K562 (cell line): ENCODE data around the gene OPRM1. TPM values are rescaled to one million over a fixed set of nuclear protein-coding genes. Genes with fewer than 3 reads are reported as not detected.

Source experiments
- ATAC-seq: fragments of 200-7000 bp; cut with Tn5 transposase; 3 replicates; pipeline ENCODE4 v1.9.1; 2020; ENCODE audit warnings: moderate library complexity
- BruUV-seq: library from RNA; stranded (reverse); fragments of 400-500 nt; replicated peaks from 2 replicates; lab custom pipeline; 2021; lab: Mats Ljungman, UMichigan
- CTCF ChIA-PET: fragments of 300-600 bp; formaldehyde crosslinking; extraction: SDS; loops from one replicate; lab custom pipeline; 2021; ENCODE audit warnings: low intra/inter-chr PET ratio; lab: Yijun Ruan, JAX
- POLR2A ChIA-PET: fragments of 300-600, 350-650 bp; sonication (Branson Sonifier 250); formaldehyde crosslinking; extraction: SDS; loops from one replicate; lab custom pipeline; 2021; ENCODE audit warnings: antibody characterized with exemption, inconsistent platforms; lab: Yijun Ruan, JAX
- DNase-seq, 4 experiments: peaks; one replicate each; pipeline versions ENCODE4 v3.0.0 to v3.0.0-alpha.2; 2011 to 2018; ENCODE audit warnings: low spot score in 3 of 4, mixed read lengths in 3 of 4; ENCODE audit errors: extremely low read depth in 1 of 4
- FAIRE-seq: peaks from 2 replicates; lab custom pipeline; 2011; peaks lifted over from hg19 to GRCh38; lab: Jason Lieb, UNC
- H2AFZ ChIP-seq: 2 replicates; pipeline ENCODE4 v1.6.0; 2011; ENCODE audit warnings: low read depth, low read length, control low read depth, inconsistent platforms
- H3K27ac ChIP-seq: fragments of 200-600 bp; 3 replicates; pipeline ENCODE4 v1.8.0; 2011; ENCODE audit warnings: low read depth, mild to moderate bottlenecking, control low read depth, inconsistent platforms, low read length, moderate library complexity, mixed read lengths; ENCODE audit errors: extremely low read depth
- H3K27me3 ChIP-seq, 2 experiments: fragments of 300-600 bp in 1 of 2; 2 replicates in 1 of 2; 3 replicates in 1 of 2; pipeline versions ENCODE4 v1.6.0 to v1.8.0; 2011; ENCODE audit warnings: inconsistent platforms in 2 of 2, low read length in 2 of 2, mild to moderate bottlenecking in 1 of 2, mixed read lengths in 1 of 2, moderate library complexity in 1 of 2; ENCODE audit not compliant: control insufficient read depth in 2 of 2, insufficient read depth in 2 of 2
- H3K36me3 ChIP-seq: fragments of 300-600 bp; 3 replicates; pipeline ENCODE4 v1.8.0; 2011; ENCODE audit warnings: mild to moderate bottlenecking, low read length, inconsistent platforms; ENCODE audit not compliant: control insufficient read depth, insufficient read depth
- H3K4me1 ChIP-seq, 2 experiments: fragments of 200-600 bp in 1 of 2; replicated peaks in 1 of 2; 2 replicates in 1 of 2; 3 replicates in 1 of 2; pipeline versions ENCODE4 v1.5.1 to v1.8.0; 2011; ENCODE audit warnings: inconsistent platforms in 2 of 2, low read length in 2 of 2, mild to moderate bottlenecking in 1 of 2, mixed read lengths in 1 of 2, moderate library complexity in 1 of 2; ENCODE audit not compliant: control insufficient read depth in 2 of 2, insufficient read depth in 2 of 2
- H3K4me2 ChIP-seq: 2 replicates; pipeline ENCODE4 v1.6.1; 2011; ENCODE audit warnings: low read length, control low read depth, inconsistent platforms, mixed read lengths; ENCODE audit not compliant: insufficient read depth
- H3K4me3 ChIP-seq: fragments of 200-600 bp; sonication (generic), shearing (Covaris generic); 2 replicates; pipeline ENCODE4 v1.5.1; 2016; ENCODE audit warnings: control low read depth, inconsistent platforms
- H3K79me2 ChIP-seq: fragments of 200-600 bp; 3 replicates; pipeline ENCODE4 v1.8.0; 2011; ENCODE audit warnings: low read length, inconsistent platforms; ENCODE audit not compliant: control insufficient read depth, insufficient read depth
- H3K9ac ChIP-seq, 2 experiments: 2 replicates each; pipeline versions ENCODE4 v1.6.0 to v1.6.1; 2011; ENCODE audit warnings: low read depth in 2 of 2, low read length in 2 of 2, control low read depth in 1 of 2, inconsistent platforms in 1 of 2, mild to moderate bottlenecking in 1 of 2, mixed read lengths in 1 of 2; ENCODE audit not compliant: insufficient read depth in 1 of 2
- H3K9me1 ChIP-seq: one replicate; pipeline ENCODE4 v1.6.0; 2011; ENCODE audit warnings: inconsistent platforms, mild to moderate bottlenecking, low read length, moderate library complexity; ENCODE audit not compliant: control insufficient read depth, insufficient read depth
- H3K9me3 ChIP-seq: replicated peaks from 2 replicates; pipeline ENCODE4 v1.5.1; 2011; ENCODE audit warnings: low read depth, low read length, inconsistent platforms; ENCODE audit not compliant: control insufficient read depth, insufficient read depth
- H4K20me1 ChIP-seq: replicated peaks from 2 replicates; pipeline ENCODE4 v1.6.1; 2011; ENCODE audit warnings: low read length, inconsistent platforms, mixed read lengths; ENCODE audit not compliant: control insufficient read depth, insufficient read depth
- ARID2 ChIP-seq: fragments of 450-650 bp; IDR thresholded peaks from 2 replicates; pipeline ENCODE4 v1.6.1; 2017; ENCODE audit warnings: antibody characterized with exemption, mild to moderate bottlenecking
- CXXC5 ChIP-seq: fragments of 250-450 bp; sonication (Bioruptor Pico); IDR thresholded peaks from 2 replicates; pipeline ENCODE4 v1.8.0; 2022; ENCODE audit warnings: inconsistent platforms, mild to moderate bottlenecking, moderate library complexity
- EHMT2 ChIP-seq: fragments of 450-650 bp; IDR thresholded peaks from 2 replicates; pipeline ENCODE4 v1.6.1; 2018; ENCODE audit warnings: antibody characterized with exemption
- FOXO4 ChIP-seq: fragments of 450-650 bp; formaldehyde crosslinking; IDR thresholded peaks from 2 replicates; pipeline ENCODE4 v1.4.0; 2020; ENCODE audit warnings: mild to moderate bottlenecking, moderate library complexity
- NCOA2 ChIP-seq, 2 experiments: fragments of 450-650 bp; IDR thresholded peaks; 2 replicates each; pipeline ENCODE4 v1.6.1; 2018; ENCODE audit warnings: mild to moderate bottlenecking in 2 of 2, moderate library complexity in 1 of 2; ENCODE audit not compliant: partially characterized antibody in 2 of 2
- PTBP1 ChIP-seq: fragments of 200-400 bp; formaldehyde crosslinking; IDR thresholded peaks from 2 replicates; pipeline ENCODE4 v1.6.1; 2017; ENCODE audit warnings: low read depth, low read length
- RHOXF2B ChIP-seq: fragments of 250-450 bp; sonication (Bioruptor Pico); conservative IDR thresholded peaks from 2 replicates; pipeline ENCODE4 v1.5.1; 2021
- SMAD2 ChIP-seq: fragments of 150-350 bp; IDR thresholded peaks from 2 replicates; pipeline ENCODE4 v1.6.1; 2014; ENCODE audit warnings: low read depth, mild to moderate bottlenecking, low read length
- TCF7L2 ChIP-seq: fragments of 150-350 bp; IDR thresholded peaks from 2 replicates; pipeline ENCODE4 v1.6.1; 2016; ENCODE audit warnings: low read depth, mild to moderate bottlenecking, low read length, moderate library complexity
- ZNF780A ChIP-seq: fragments of 250-450 bp; sonication (Bioruptor Pico); IDR thresholded peaks from 2 replicates; pipeline ENCODE4 v1.5.0; 2021; ENCODE audit warnings: mild to moderate bottlenecking
- WGBS: fragments of 100-300 bp; shearing (Covaris generic); methylation state at CpG from one replicate; pipeline ENCODE4 v1.1.6; 2016; ENCODE audit warnings: low coverage, mixed read lengths; ENCODE audit not compliant: insufficient coverage; ENCODE audit errors: missing lambda C conversion rate; 5-methylcytosine and 5-hydroxymethylcytosine counted together
- in situ Hi-C: fragments of 300-500 bp; cut with MboI; formaldehyde crosslinking; loops from 4 replicates; pipeline ENCODE4 v1.15.0; 2018; ENCODE audit warnings: inconsistent platforms, mixed read lengths
- intact Hi-C: fragments of 100-400 bp; cut with micrococcal nuclease; formaldehyde crosslinking; loops from 2 replicates; pipeline ENCODE4 v1.14.2; 2022
- polyA plus RNA-seq, 8 experiments: library from polyadenylated mRNA; depleted of rRNA in 4 of 8; stranded (reverse) in 5 of 8; unstranded in 3 of 8; fragments of >200 nt; fragmentation: Nextera tagmentation in 2 of 8; fragmentation: Illumina TruSeq in 1 of 8; extraction: Ambion mirVana in 2 of 8; extraction: Trizol in 1 of 8; gene quantifications; 2 replicates each; pipeline versions ENCODE4 v1.2.1 to v1.2.3, GENCODE V29; 2011 to 2014; ENCODE audit warnings: inconsistent platforms in 1 of 8, missing spikeins in 1 of 8
- total RNA-seq, 7 experiments: library from RNA; depleted of rRNA in 6 of 7; stranded (reverse); fragments of >200 nt in 6 of 7; fragmentation: Illumina TruSeq in 2 of 7; extraction: Trizol in 2 of 7; gene quantifications; 2 replicates each; pipeline versions ENCODE4 v1.2.1 to v1.2.3, GENCODE V29; 2011 to 2021; ENCODE audit warnings: low replicate concordance in 1 of 7
- TF ChIP-seq, protein P1 (sequence below): IDR thresholded peaks from 2 replicates; pipeline ENCODE4 v1.6.1; 2016; ENCODE audit warnings: missing genetic modification characterization, missing compliant biosample characterization

Gene OPRM1
- total and polyA plus RNA-seq, 9 of the 15 experiments (the other 6 are each of a cell fraction or from before 2014, with no cell fraction given): not detected

GRCh38 chr6:154099211-154099610, 60.2 kb downstream of the OPRM1 start:
- no peak for TF ChIP-seq TCF7L2
- TF ChIP-seq, protein P1, sequence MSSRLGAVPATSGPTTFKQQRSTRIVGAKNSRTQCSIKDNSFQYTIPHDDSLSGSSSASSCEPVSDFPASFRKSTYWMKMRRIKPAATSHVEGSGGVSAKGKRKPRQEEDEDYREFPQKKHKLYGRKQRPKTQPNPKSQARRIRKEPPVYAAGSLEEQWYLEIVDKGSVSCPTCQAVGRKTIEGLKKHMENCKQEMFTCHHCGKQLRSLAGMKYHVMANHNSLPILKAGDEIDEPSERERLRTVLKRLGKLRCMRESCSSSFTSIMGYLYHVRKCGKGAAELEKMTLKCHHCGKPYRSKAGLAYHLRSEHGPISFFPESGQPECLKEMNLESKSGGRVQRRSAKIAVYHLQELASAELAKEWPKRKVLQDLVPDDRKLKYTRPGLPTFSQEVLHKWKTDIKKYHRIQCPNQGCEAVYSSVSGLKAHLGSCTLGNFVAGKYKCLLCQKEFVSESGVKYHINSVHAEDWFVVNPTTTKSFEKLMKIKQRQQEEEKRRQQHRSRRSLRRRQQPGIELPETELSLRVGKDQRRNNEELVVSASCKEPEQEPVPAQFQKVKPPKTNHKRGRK (tag): peak; percentile 56; the same call in 1 of the 2 replicates
- in situ Hi-C loops: no loop called here
- intact Hi-C loops: no loop called here
- BruUV-seq: no TSS peak
- ATAC-seq (no peak), DNase-seq (no peak), FAIRE-seq (no peak)
- CTCF ChIA-PET: no interaction called here
- Histone ChIP-seq H3K9me3 (no peaks in the 10 kb centered on the region; the same call in none of the 2 replicates), H3K4me1 (no peaks in the 10 kb centered on the region), H3K4me2 (no peak overlapping the region), H3K27ac (no peak overlapping the region), H3K79me2 (no peaks in the 10 kb centered on the region), H3K9me1 (no peaks in the 10 kb centered on the region), H2AFZ (no peak overlapping the region), H3K4me3 (no peak overlapping the region), H3K9ac (no peak overlapping the region), H3K27me3 (no peaks in the 10 kb centered on the region), H3K36me3 (no peaks in the 10 kb centered on the region), H4K20me1 (no peaks in the 10 kb centered on the region)
- 0% methylated on average over 3 of the region's 4 CpGs for WGBS
- POLR2A ChIA-PET: no interaction called here

GRCh38 chr6:154106251-154106650, 67.2 kb downstream of the OPRM1 start:
- Histone ChIP-seq H2AFZ (no peak overlapping the region), H3K4me3 (no peak overlapping the region), H3K79me2 (no peaks in the 10 kb centered on the region), H3K9me1 (no peaks in the 10 kb centered on the region), H3K4me1 (no peaks in the 10 kb centered on the region), H4K20me1 (no peaks in the 10 kb centered on the region), H3K27ac (no peak overlapping the region), H3K27me3 (no peaks in the 10 kb centered on the region), H3K4me2 (no peak overlapping the region), H3K36me3 (no peaks in the 10 kb centered on the region), H3K9ac (no peak overlapping the region), H3K9me3 (no peaks in the 10 kb centered on the region)
- no TSS peak for BruUV-seq
- 0% methylated on average over 2 of the region's 2 CpGs for WGBS
- in situ Hi-C loops (no loop called here), intact Hi-C loops (no loop called here)
- no peak for FAIRE-seq
- DNase-seq: no peak
- TF ChIP-seq ARID2 (no peak), NCOA2 (IDR thresholded peaks at IDR 0.05; ENCODE audit: partially characterized antibody in 2 of 2) (no peak), FOXO4 (CRISPR knock-in tag) (no peak), ZNF780A (no peak), PTBP1 (no peak), RHOXF2B (CRISPR knock-in tag) (no peak), EHMT2 (no peak), CXXC5 (CRISPR knock-in tag) (no peak), SMAD2 (no peak)
- ChIA-PET CTCF (no interaction called here), POLR2A (no interaction called here)
- no peak for ATAC-seq
